ENCODE data around the gene PPIH. TPM values are rescaled to one million over a fixed set of nuclear protein-coding genes. Genes with fewer than 3 reads are reported as not detected.
"Not testable (repeated sequence)": the region's sequence is repeated elsewhere in the genome, so short reads cannot be mapped to it uniquely, and the experiment has no call there.

The PPIH gene
- total and polyA plus RNA-seq, 7 donors: 9.9 to 22.9 (median 12.1) TPM

DNA sequence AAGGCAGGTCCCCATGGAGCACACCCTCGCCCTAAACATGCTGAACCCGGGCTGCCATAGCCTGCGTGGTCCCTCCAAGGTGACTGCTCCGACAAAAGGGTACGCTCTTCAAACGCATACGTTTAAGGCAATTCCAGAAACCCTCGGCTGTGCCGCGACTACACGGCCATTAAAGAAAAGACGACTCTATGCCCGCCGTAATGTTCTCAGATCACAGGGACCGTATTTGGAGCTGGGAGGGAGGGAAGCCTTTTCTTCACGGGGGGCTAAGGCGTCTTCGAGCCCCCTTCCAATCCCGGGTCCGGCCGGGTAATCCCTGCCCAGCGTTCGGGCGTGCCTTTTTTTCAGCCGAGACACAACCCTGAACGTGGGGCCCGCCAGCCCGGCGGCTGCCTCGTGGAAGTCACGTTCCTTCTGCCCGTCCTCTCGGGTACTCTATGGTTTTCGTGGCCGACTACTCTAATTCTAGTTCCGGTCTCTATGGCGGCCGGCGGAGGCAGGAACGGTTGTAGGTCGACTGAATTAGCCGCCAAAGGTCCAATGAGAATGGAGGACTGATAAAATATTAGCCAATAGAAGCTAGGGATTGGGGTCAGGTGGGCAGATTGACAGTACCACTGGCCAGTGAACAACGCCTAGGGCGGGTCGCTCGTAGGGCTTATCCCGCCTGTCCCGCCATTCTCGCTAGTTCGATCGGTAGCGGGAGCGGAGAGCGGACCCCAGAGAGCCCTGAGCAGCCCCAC, 23.7 kb downstream of the PPIH start, which contains the start of gene YBX1:
Gene YBX1, plus strand, starts transcription at position 678 of the 743 bp plus-strand sequence. CDS start 148 bp downstream, outside the sequence.
- Histone ChIP-seq H3K9me3 (no peaks in the 10 kb centered on the region), H3K36me3 (ENCODE audit: insufficient read depth in 1 of 2, low read depth in 1 of 2) (peaks cover 1 to 8% of the 10 kb centered on the region in 2 donors), H3K4me3 (peak within 1 kb of the TSS; percentile 81), H3K27ac (peak within 1 kb of the TSS; percentile 92), H3K27me3 (ENCODE audit: insufficient read depth in 3 of 3, low read length in 2 of 3) (no peaks in the 10 kb centered on the region), H3K4me1 (peaks cover 54% of the 10 kb centered on the region)
- ATAC-seq (peak; percentile 95 to 97 (median 97)), DNase-seq (peak; percentile 94 to 97)
- 0 to 1% (median 0%) methylated on average over 47 to 54 of the region's 54 CpGs for WGBS, 3 donors
- intact Hi-C loops (cut with DNase I): loop anchor here in 1 of 2 donors (1.0 kb wide), 1 partner anchor 24 kb away; the partner anchor contains the start of gene PPIH
- TF ChIP-seq, protein P1, sequence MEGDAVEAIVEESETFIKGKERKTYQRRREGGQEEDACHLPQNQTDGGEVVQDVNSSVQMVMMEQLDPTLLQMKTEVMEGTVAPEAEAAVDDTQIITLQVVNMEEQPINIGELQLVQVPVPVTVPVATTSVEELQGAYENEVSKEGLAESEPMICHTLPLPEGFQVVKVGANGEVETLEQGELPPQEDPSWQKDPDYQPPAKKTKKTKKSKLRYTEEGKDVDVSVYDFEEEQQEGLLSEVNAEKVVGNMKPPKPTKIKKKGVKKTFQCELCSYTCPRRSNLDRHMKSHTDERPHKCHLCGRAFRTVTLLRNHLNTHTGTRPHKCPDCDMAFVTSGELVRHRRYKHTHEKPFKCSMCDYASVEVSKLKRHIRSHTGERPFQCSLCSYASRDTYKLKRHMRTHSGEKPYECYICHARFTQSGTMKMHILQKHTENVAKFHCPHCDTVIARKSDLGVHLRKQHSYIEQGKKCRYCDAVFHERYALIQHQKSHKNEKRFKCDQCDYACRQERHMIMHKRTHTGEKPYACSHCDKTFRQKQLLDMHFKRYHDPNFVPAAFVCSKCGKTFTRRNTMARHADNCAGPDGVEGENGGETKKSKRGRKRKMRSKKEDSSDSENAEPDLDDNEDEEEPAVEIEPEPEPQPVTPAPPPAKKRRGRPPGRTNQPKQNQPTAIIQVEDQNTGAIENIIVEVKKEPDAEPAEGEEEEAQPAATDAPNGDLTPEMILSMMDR (IDR thresholded peaks at IDR 0.05): no peak

DNA sequence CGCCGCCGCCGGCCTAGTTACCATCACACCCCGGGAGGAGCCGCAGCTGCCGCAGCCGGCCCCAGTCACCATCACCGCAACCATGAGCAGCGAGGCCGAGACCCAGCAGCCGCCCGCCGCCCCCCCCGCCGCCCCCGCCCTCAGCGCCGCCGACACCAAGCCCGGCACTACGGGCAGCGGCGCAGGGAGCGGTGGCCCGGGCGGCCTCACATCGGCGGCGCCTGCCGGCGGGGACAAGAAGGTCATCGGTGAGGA, 24.2 kb downstream of the PPIH start:
- intact Hi-C loops (cut with DNase I): loop anchor here in 1 of 2 donors (1.0 kb wide), 1 partner anchor 24 kb away; the partner anchor contains the start of gene PPIH
- H3K9me3 ChIP-seq; H3K27me3 ChIP-seq (ENCODE audit: insufficient read depth in 3 of 3, low read length in 2 of 3); H3K36me3 ChIP-seq (ENCODE audit: insufficient read depth in 1 of 2, low read depth in 1 of 2): not testable (repeated sequence)
- peaks cover 59% of the 10 kb centered on the region for H3K4me1 ChIP-seq
- H3K4me3 ChIP-seq: peak overlapping the region; percentile 81
- ATAC-seq (peak in 3 of 4 donors; percentile 23 to 44 (median 32)), DNase-seq (peak in 1 of 2 donors; percentile 49)
- 0% methylated on average over 1 to 33 of the region's 33 CpGs for WGBS, 3 donors
- H3K27ac ChIP-seq: peak overlapping the region; percentile 92

DNA sequence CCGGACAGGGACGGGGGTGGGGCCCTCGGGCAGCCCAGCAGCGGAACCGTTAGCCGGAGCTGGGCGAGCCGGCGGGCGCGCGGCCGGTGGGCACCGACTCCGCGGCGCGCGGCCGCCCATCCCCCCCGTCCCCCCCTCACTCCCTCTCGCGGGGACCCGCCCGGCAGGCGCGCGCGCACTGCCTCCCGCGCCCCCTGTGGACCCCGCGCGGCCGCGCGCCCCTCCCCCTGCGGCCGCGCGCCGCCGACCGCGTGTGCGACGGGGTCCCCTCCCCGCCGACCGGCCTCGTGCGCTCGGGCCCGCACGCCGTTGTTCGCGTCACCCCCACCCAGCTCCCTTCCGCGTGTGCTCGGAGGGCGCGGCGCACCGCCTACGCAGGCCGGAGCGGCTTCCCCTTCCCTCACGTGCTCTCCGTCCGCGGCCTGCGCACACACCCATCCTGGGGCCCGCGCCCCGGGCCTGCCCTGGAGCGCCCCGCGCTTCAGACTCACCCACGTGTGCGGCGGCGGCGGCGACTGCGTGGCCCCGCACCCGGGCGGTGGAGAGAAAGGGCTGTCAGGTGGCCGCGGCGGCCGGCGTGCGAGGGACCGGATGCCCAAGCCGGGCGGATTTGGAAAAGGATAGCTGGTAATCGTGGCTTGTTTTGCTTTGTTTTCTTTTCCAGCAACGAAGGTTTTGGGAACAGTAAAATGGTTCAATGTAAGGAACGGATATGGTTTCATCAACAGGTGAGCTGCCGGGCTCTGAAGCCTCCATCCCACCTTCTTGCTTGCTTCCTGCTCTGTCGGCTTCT, 24.7 kb downstream of the PPIH start:
- intact Hi-C loops (cut with DNase I): loop anchor here in 1 of 2 donors (1.0 kb wide), 1 partner anchor 25 kb away; the partner anchor contains the start of gene PPIH
- H3K4me1 ChIP-seq: peaks cover 64% of the 10 kb centered on the region

DNA sequence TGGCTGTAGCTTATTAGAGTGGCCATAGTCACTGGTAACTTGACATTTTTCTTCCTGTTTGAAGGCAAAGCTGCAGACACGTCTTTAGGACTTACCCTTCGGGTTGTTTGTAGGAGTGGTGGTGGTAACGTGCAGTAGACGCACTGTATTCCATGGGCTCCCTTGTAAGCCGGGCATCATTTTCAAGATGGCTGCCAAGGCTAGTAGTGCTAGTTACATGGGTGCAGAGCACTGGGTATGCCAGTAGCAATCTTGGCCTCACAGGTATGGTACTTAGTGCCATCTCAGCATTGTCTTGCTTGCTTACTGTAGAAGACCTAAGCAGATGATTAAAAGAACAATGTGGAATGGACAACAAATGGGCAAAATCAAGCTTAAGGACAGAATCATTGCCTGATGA, 25.9 kb downstream of the PPIH start:
- WGBS, 3 donors: 34 to 53% (median 34%) methylated on average over 5 of the region's 5 CpGs
- Histone ChIP-seq H3K27ac (peak overlapping the region; percentile 92), H3K4me1 (peaks cover 76% of the 10 kb centered on the region), H3K9me3 (no peaks in the 10 kb centered on the region), H3K36me3 (ENCODE audit: insufficient read depth in 1 of 2, low read depth in 1 of 2) (peaks cover 2 to 8% of the 10 kb centered on the region in 2 donors), H3K27me3 (ENCODE audit: insufficient read depth in 3 of 3, low read length in 2 of 3) (no peaks in the 10 kb centered on the region), H3K4me3 (peak overlapping the region; percentile 81)
- no peak for ATAC-seq
- TF ChIP-seq, protein P1 (IDR thresholded peaks at IDR 0.05): no peak
- DNase-seq: no peak
- intact Hi-C loops (cut with DNase I): no loop called here

More for the DNA sequence above, 24.7 kb downstream of the PPIH start:
- Histone ChIP-seq H3K4me3 (peak overlapping the region; percentile 81), H3K36me3 (ENCODE audit: insufficient read depth in 1 of 2, low read depth in 1 of 2) (peaks cover 2 to 8% of the 10 kb centered on the region in 2 donors), H3K27ac (peak overlapping the region; percentile 92), H3K9me3 (no peaks in the 10 kb centered on the region), H3K27me3 (ENCODE audit: insufficient read depth in 3 of 3, low read length in 2 of 3) (no peaks in the 10 kb centered on the region)
- peak; percentile 79 to 88 for DNase-seq
- TF ChIP-seq, protein P1 (IDR thresholded peaks at IDR 0.05): no peak
- peak; percentile 52 to 67 (median 58) for ATAC-seq
- 0 to 1% (median 1%) methylated on average over 50 to 97 of the region's 103 CpGs for WGBS, 3 donors

DNA sequence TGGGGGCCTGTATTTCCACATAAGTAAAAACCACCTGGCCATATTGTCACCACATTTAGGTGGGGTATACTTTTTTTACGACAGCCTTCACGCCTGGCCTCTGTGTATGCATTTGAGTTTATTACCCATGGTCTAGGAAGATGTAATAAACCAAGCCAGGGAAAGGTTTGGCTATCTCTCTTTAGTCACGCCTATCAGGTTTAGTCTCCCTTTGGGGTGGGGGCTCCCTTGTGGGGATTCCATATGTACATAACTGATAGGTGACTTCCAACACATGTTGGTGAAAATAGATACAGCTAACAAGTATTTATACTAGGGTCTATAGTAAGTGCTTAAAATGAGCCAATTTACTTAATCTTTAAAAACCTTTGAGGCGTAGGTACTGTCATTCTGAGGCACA, 28.2 kb downstream of the PPIH start:
- DNase-seq: no peak
- peaks cover 82% of the 10 kb centered on the region for H3K4me1 ChIP-seq
- peaks cover 2 to 8% of the 10 kb centered on the region in 2 donors for H3K36me3 ChIP-seq (ENCODE audit: insufficient read depth in 1 of 2, low read depth in 1 of 2)
- no peak for ATAC-seq
- H3K27ac ChIP-seq: no peak overlapping the region
- H3K9me3 ChIP-seq: no peaks in the 10 kb centered on the region
- TF ChIP-seq, protein P1 (IDR thresholded peaks at IDR 0.05): no peak
- 72 to 78% (median 77%) methylated on average over 4 of the region's 4 CpGs for whole genome bisulfite sequencing, 3 donors
- H3K27me3 ChIP-seq (ENCODE audit: insufficient read depth in 3 of 3, low read length in 2 of 3): no peaks in the 10 kb centered on the region
- intact Hi-C loops (cut with DNase I): no loop called here
- peak overlapping the region; percentile 81 for H3K4me3 ChIP-seq
